Keratinocyte (primary cell): ENCODE results near the gene SCRN2. TPM values are rescaled to one million over a fixed set of nuclear protein-coding genes. Genes with fewer than 3 reads are reported as not detected.

Source experiments
- DNase-seq: peaks from one replicate; pipeline ENCODE4 v3.0.0-alpha.2; 2011; ENCODE audit warnings: low read depth, missing footprints, low spot score
- FAIRE-seq: peaks from 2 replicates; lab custom pipeline; 2011; peaks lifted over from hg19 to GRCh38; lab: Jason Lieb, UNC
- H2AFZ ChIP-seq: 2 replicates; pipeline ENCODE4 v1.6.0; 2012; ENCODE audit warnings: low read length, control low read depth, inconsistent platforms; ENCODE audit not compliant: control insufficient read depth
- H3K27ac ChIP-seq: 2 replicates; pipeline ENCODE4 v1.5.1; 2011; ENCODE audit warnings: low read length; ENCODE audit not compliant: control insufficient read depth, insufficient read depth
- H3K27me3 ChIP-seq: 3 replicates; pipeline ENCODE4 v1.6.0; 2011; ENCODE audit warnings: low read length; ENCODE audit not compliant: control insufficient read depth, insufficient read depth; ENCODE audit errors: extremely low read depth
- H3K36me3 ChIP-seq, 2 experiments: 2 replicates in 1 of 2; 3 replicates in 1 of 2; pipeline ENCODE4 v1.5.1; 2011; ENCODE audit warnings: low read length in 2 of 2, mild to moderate bottlenecking in 1 of 2; ENCODE audit not compliant: control insufficient read depth in 2 of 2, insufficient read depth in 2 of 2; ENCODE audit errors: extremely low read depth in 1 of 2
- H3K4me1 ChIP-seq: 3 replicates; pipeline ENCODE4 v1.5.1; 2011; ENCODE audit warnings: low read length; ENCODE audit not compliant: control insufficient read depth, insufficient read depth; ENCODE audit errors: extremely low read depth
- H3K4me2 ChIP-seq: 3 replicates; pipeline ENCODE4 v1.6.0; 2011; ENCODE audit warnings: low read depth, low read length; ENCODE audit not compliant: control insufficient read depth, insufficient read depth; ENCODE audit errors: extremely low read depth
- H3K4me3 ChIP-seq, 3 experiments: fragments of 200-600 bp in 1 of 3; sonication (generic) in 1 of 3; 2 replicates in 2 of 3; 3 replicates in 1 of 3; pipeline ENCODE4 v1.5.1; 2011 to 2016; ENCODE audit warnings: low read length in 3 of 3, mild to moderate bottlenecking in 3 of 3, control low read depth in 2 of 3, inconsistent platforms in 1 of 3, low read depth in 1 of 3, mixed read lengths in 1 of 3, mixed run types in 1 of 3, moderate library complexity in 1 of 3; ENCODE audit not compliant: control insufficient read depth in 2 of 3, insufficient read depth in 2 of 3; ENCODE audit errors: extremely low read depth in 1 of 3
- H3K79me2 ChIP-seq: 2 replicates; pipeline ENCODE4 v1.6.0; 2012; ENCODE audit warnings: low read length; ENCODE audit not compliant: control insufficient read depth, insufficient read depth
- H3K9ac ChIP-seq: 3 replicates; pipeline ENCODE4 v1.6.0; 2011; ENCODE audit warnings: low read length; ENCODE audit not compliant: control insufficient read depth, insufficient read depth; ENCODE audit errors: extremely low read depth
- H3K9me1 ChIP-seq: 3 replicates; pipeline ENCODE4 v1.6.0; 2011; ENCODE audit warnings: low read length; ENCODE audit not compliant: control insufficient read depth, insufficient read depth; ENCODE audit errors: extremely low read depth
- H3K9me3 ChIP-seq: 2 replicates; pipeline ENCODE4 v1.5.1; 2012; ENCODE audit warnings: low read depth, low read length; ENCODE audit not compliant: control insufficient read depth
- H4K20me1 ChIP-seq: 3 replicates; pipeline ENCODE4 v1.6.0; 2011; ENCODE audit warnings: low read length; ENCODE audit not compliant: control insufficient read depth, insufficient read depth; ENCODE audit errors: extremely low read depth
- EZH2 ChIP-seq: IDR thresholded peaks from one replicate; pipeline ENCODE4 v1.6.1; 2012; ENCODE audit warnings: inconsistent platforms, mild to moderate bottlenecking, low read length, moderate library complexity
- dilution Hi-C: fragments of 300-500 bp; cut with MboI; formaldehyde crosslinking; loops from one replicate; pipeline ENCODE4 v1.7.0; 2020; ENCODE audit warnings: low sequenced_read_pairs; ENCODE audit not compliant: extremely low pct_ligation_motif_present
- polyA plus RNA-seq, 5 experiments: library from polyadenylated mRNA; depleted of rRNA in 3 of 5; stranded (reverse) in 3 of 5; stranded (forward) in 1 of 5; unstranded in 1 of 5; fragments of >200 nt; gene quantifications; 1 replicate in 1 of 5; 2 replicates in 3 of 5; 3 replicates in 1 of 5; pipeline versions ENCODE4 v1.2.1 to v1.2.3, GENCODE V29; 2011 to 2012; ENCODE audit warnings: missing spikeins in 2 of 5, low read depth in 1 of 5, low replicate concordance in 1 of 5
- TF ChIP-seq, protein P1 (sequence below), 3 experiments: IDR thresholded peaks in 1 of 3; conservative IDR thresholded peaks in 1 of 3; optimal IDR thresholded peaks in 1 of 3; 2 replicates in 2 of 3; 3 replicates in 1 of 3; pipeline versions ENCODE3 to v1.5.1; 2011; ENCODE audit warnings: low read length in 3 of 3, mild to moderate bottlenecking in 3 of 3, moderate library complexity in 2 of 3, control low read depth in 1 of 3, inconsistent platforms in 1 of 3; ENCODE audit not compliant: insufficient read depth in 2 of 3; ENCODE audit errors: extremely low read depth in 1 of 3

SCRN2 gene
- polyA plus RNA-seq, 1 donor (not counting 4 experiments of a cell fraction or from before 2014, with no cell fraction given): 17.1 TPM

DNA sequence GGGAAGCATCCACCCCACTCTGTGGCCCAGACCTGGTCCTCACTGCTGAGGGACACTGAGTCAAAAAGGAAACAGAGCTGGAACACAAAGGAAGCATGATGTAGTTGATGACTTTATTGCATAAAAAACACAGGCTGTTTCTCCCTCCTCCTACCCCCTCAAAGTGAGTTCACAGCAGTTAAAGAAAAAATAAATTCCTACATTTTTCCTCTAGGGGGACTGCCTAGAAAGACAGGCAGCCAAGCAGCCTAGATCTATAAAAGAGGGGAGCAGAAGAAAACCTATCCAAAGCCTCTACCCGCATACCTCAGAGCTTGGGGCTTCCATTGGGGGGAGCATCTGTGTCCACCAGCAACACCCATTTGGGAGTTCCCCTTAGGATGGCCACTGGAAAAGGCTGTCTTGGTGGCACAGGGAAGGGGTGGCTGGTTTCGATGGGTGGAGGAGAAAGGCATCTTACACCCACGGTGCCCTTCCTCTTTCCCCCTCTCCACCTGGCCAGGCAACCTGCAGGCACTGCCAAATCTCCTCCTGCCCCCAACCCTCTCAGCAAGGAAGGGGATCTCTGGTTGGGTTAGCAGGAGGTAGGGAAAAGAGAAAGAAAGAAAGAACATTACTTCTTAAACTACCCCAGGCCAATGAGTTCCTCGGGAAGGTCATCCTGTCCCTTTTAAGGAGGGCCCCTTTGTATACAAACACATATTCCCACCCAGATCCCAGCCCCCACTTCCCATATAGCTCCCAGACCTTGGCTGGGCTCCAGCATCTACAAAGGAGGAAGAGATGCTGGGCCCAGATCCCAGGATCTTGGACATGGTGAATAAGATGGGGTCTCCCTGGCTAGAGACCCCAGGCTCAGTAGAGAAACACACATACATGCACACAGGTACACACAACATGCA is 4.0 kb upstream of the SCRN2 start:
- H3K36me3 ChIP-seq: peaks cover 0 to 1% of the 10 kb centered on the region in 2 experiments
- H3K4me1 ChIP-seq: peaks cover 40% of the 10 kb centered on the region
- H3K27me3 ChIP-seq: no peaks in the 10 kb centered on the region
- H3K9me1 ChIP-seq: no peaks in the 10 kb centered on the region
- H3K4me2 ChIP-seq: no peak overlapping the region
- no peak overlapping the region for H3K4me3 ChIP-seq
- no peak overlapping the region for H3K9ac ChIP-seq
- H3K27ac ChIP-seq: no peak overlapping the region
- H2AFZ ChIP-seq: no peak overlapping the region
- no peak for DNase-seq
- TF ChIP-seq, protein P1, sequence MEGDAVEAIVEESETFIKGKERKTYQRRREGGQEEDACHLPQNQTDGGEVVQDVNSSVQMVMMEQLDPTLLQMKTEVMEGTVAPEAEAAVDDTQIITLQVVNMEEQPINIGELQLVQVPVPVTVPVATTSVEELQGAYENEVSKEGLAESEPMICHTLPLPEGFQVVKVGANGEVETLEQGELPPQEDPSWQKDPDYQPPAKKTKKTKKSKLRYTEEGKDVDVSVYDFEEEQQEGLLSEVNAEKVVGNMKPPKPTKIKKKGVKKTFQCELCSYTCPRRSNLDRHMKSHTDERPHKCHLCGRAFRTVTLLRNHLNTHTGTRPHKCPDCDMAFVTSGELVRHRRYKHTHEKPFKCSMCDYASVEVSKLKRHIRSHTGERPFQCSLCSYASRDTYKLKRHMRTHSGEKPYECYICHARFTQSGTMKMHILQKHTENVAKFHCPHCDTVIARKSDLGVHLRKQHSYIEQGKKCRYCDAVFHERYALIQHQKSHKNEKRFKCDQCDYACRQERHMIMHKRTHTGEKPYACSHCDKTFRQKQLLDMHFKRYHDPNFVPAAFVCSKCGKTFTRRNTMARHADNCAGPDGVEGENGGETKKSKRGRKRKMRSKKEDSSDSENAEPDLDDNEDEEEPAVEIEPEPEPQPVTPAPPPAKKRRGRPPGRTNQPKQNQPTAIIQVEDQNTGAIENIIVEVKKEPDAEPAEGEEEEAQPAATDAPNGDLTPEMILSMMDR (optimal IDR thresholded peaks at IDR 0.05 in 1 of 3, IDR thresholded peaks at IDR 0.05 in 1 of 3, conservative IDR thresholded peaks at IDR 0.05 in 1 of 3; ENCODE audit: extremely low read depth in 1 of 3, insufficient read depth in 2 of 3, low read length in 3 of 3): peak in 1 of 3 experiments; percentile 44
- TF ChIP-seq EZH2: no peak
- no peak for FAIRE-seq
- H4K20me1 ChIP-seq: no peaks in the 10 kb centered on the region
- peaks cover 7% of the 10 kb centered on the region for H3K79me2 ChIP-seq
- dilution Hi-C loops: no loop called here
- H3K9me3 ChIP-seq: no peaks in the 10 kb centered on the region

DNA sequence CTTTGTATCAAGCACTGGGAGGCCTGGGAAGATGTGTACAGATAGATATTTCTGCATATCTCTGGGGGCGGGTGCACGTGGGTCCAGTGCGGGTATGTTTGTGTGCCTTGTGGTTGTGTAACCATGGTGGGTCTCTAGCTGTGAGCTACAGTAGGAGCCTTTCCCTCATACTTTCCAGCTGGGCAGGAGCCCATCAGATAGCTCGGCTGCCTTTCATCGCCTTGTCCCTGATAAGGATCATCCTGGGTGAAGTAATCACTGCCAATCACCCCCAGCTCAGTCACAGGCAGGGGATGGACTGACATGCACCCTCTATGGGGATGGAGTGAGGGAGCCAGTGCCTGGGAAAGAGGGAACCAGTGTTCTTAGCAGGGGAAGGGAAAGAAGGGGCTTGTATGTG is 3.2 kb upstream of the SCRN2 start:
- H3K9ac ChIP-seq: no peak overlapping the region
- H3K4me2 ChIP-seq: no peak overlapping the region
- no peaks in the 10 kb centered on the region for H3K9me3 ChIP-seq
- H3K4me1 ChIP-seq: peaks cover 34% of the 10 kb centered on the region
- no peaks in the 10 kb centered on the region for H3K9me1 ChIP-seq
- dilution Hi-C loops: no loop called here
- DNase-seq: no peak
- peaks cover 7% of the 10 kb centered on the region for H3K79me2 ChIP-seq
- no peaks in the 10 kb centered on the region for H4K20me1 ChIP-seq
- H3K36me3 ChIP-seq: peaks cover 0 to 5% of the 10 kb centered on the region in 2 experiments
- no peak overlapping the region for H3K4me3 ChIP-seq
- no peak overlapping the region for H2AFZ ChIP-seq
- no peak for FAIRE-seq
- no peak overlapping the region for H3K27ac ChIP-seq
- TF ChIP-seq EZH2: no peak
- TF ChIP-seq, protein P1 (optimal IDR thresholded peaks at IDR 0.05 in 1 of 3, IDR thresholded peaks at IDR 0.05 in 1 of 3, conservative IDR thresholded peaks at IDR 0.05 in 1 of 3; ENCODE audit: extremely low read depth in 1 of 3, insufficient read depth in 2 of 3, low read length in 3 of 3): no peak
- H3K27me3 ChIP-seq: no peaks in the 10 kb centered on the region
